Measurements from ENCODE around the gene FRAS1.

FRAS1 gene

DNA sequence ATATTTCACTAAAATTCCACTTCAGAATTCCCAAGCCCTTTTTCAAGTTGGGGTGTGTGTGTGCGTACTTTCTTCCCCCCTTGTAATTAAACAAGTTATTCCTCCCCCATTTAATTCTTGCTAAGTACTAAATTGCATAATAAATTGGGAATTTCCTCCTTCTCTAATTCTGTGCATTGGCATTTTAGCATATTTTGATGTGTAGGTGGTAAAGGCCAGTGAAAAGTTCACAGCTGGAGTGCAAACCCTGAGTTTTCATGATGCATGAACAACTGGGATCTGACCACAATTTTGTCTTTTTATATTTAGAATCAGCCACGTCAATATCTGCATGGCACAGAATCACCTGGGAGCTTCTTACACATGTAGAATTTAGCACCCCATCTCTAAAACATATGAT, 513.0 kb downstream of the FRAS1 start:
- Histone ChIP-seq H3K27me3 (no peaks in the 10 kb centered on the region), H3K4me3 (ENCODE audit: low read depth, low read length) (no peak overlapping the region), H3K36me3 (no peaks in the 10 kb centered on the region), H3K9me3 (no peaks in the 10 kb centered on the region), H3K4me1 (no peaks in the 10 kb centered on the region)
- DNase-seq, result no peak
- TF ChIP-seq, protein P1, sequence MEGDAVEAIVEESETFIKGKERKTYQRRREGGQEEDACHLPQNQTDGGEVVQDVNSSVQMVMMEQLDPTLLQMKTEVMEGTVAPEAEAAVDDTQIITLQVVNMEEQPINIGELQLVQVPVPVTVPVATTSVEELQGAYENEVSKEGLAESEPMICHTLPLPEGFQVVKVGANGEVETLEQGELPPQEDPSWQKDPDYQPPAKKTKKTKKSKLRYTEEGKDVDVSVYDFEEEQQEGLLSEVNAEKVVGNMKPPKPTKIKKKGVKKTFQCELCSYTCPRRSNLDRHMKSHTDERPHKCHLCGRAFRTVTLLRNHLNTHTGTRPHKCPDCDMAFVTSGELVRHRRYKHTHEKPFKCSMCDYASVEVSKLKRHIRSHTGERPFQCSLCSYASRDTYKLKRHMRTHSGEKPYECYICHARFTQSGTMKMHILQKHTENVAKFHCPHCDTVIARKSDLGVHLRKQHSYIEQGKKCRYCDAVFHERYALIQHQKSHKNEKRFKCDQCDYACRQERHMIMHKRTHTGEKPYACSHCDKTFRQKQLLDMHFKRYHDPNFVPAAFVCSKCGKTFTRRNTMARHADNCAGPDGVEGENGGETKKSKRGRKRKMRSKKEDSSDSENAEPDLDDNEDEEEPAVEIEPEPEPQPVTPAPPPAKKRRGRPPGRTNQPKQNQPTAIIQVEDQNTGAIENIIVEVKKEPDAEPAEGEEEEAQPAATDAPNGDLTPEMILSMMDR (IDR thresholded peaks at IDR 0.05; ENCODE audit: low read depth, low read length), result no peak

DNA sequence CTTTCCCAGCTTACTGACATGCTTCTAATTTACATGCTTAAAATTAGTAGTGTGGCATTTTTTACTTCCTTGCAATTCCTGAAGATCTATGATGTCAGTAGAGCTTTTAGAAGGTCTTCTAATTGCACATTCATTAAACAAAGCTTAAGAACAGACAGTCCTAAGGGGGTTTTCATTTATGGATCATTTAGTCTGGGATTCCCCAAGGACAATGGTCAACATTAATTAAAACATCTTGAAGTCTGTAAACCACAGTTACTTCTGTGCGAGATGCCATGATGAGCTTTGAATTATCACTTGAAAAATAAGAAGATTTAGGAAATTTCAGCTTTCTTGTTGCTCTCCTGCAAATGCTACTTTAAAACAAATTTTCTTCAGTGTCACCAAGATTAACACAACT, 514.7 kb downstream of the FRAS1 start:
- Histone ChIP-seq H3K4me3 (ENCODE audit: low read depth, low read length) (no peak overlapping the region), H3K9me3 (no peaks in the 10 kb centered on the region), H3K36me3 (no peaks in the 10 kb centered on the region), H3K4me1 (no peaks in the 10 kb centered on the region), H3K27me3 (no peaks in the 10 kb centered on the region)
- DNase-seq, result no peak
- TF ChIP-seq, protein P1 (IDR thresholded peaks at IDR 0.05; ENCODE audit: low read depth, low read length), result no peak

- DNase-seq, result no peak
- H3K4me1 ChIP-seq, result no peaks in the 10 kb centered on the region
- H3K27me3 ChIP-seq, result no peaks in the 10 kb centered on the region
- H3K36me3 ChIP-seq, result no peaks in the 10 kb centered on the region
- H3K9me3 ChIP-seq, result no peaks in the 10 kb centered on the region
- TF ChIP-seq, protein P1 (IDR thresholded peaks at IDR 0.05; ENCODE audit: low read depth, low read length), result no peak
- no peak overlapping the region for H3K4me3 ChIP-seq (ENCODE audit: low read depth, low read length)
These were observed 521.7 kb downstream of the FRAS1 start for GRCh38 chr4:78578674-78579425.

DNA sequence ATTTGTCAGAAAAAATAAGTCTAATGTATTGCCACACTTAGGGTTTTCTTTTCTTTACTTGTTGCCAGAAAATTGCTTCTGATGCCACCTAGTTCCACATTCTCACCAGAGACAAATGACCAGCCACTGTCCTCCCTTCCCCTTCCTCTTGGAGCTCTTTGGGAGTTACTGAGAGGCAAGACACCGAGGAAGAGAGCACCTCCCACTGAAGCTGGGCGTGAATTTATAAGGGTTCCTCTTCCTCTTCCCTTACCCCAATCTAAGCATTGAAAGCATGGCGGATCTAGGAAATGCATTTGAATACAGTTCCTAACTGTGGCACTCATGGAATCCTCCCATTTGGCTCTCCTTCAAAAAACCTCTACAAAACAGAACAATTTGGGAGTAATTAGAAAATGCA, 524.5 kb downstream of the FRAS1 start:
- TF ChIP-seq, protein P1 (IDR thresholded peaks at IDR 0.05; ENCODE audit: low read depth, low read length), result no peak
- no peaks in the 10 kb centered on the region for H3K4me1 ChIP-seq
- H3K4me3 ChIP-seq (ENCODE audit: low read depth, low read length), result no peak overlapping the region
- no peaks in the 10 kb centered on the region for H3K9me3 ChIP-seq
- no peaks in the 10 kb centered on the region for H3K27me3 ChIP-seq
- no peaks in the 10 kb centered on the region for H3K36me3 ChIP-seq
- DNase-seq, result no peak

GRCh38 chr4:78584863-78585547, 527.9 kb downstream of the FRAS1 start:
- Histone ChIP-seq H3K36me3 (no peaks in the 10 kb centered on the region), H3K4me3 (ENCODE audit: low read depth, low read length) (no peak overlapping the region), H3K4me1 (no peaks in the 10 kb centered on the region), H3K9me3 (no peaks in the 10 kb centered on the region), H3K27me3 (no peaks in the 10 kb centered on the region)
- TF ChIP-seq, protein P1 (IDR thresholded peaks at IDR 0.05; ENCODE audit: low read depth, low read length), result no peak
- DNase-seq, result no peak

DNA sequence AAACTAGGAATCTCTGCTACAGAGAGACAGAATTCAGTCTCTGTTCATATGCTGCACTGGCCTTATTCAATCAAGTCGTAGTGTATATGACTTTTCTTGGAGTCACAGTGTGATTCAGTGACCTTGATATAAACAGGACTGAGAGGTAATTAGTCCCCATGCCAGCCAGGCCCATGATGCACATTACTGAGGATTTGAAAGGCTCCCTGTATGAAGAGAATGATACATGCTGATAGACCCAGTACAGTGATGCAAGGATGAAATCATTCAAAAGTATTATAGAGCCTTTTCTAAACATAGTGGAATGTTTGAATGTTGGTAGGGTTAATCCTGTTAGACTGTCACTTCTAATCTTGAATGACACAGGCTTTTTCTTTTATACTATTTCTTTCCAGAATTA, 528.5 kb downstream of the FRAS1 start:
- no peaks in the 10 kb centered on the region for H3K27me3 ChIP-seq
- no peaks in the 10 kb centered on the region for H3K9me3 ChIP-seq
- H3K36me3 ChIP-seq, result no peaks in the 10 kb centered on the region
- no peaks in the 10 kb centered on the region for H3K4me1 ChIP-seq
- TF ChIP-seq, protein P1 (IDR thresholded peaks at IDR 0.05; ENCODE audit: low read depth, low read length), result no peak
- no peak overlapping the region for H3K4me3 ChIP-seq (ENCODE audit: low read depth, low read length)
- no peak for DNase-seq

Data from BE2C (cell line).